C4-2B (cell line): Measurements from ENCODE around the gene DLX4.

Experiments
- ZFX ChIP-seq: fragments of 450-650 bp; IDR thresholded peaks from 2 replicates; pipeline ENCODE4 v1.6.1; 2017
- TF ChIP-seq, protein P1 (sequence below): fragments of 450-650 bp; conservative IDR thresholded peaks from 2 replicates; pipeline ENCODE4 v1.5.1; 2017; ENCODE audit warnings: mild to moderate bottlenecking

DNA sequence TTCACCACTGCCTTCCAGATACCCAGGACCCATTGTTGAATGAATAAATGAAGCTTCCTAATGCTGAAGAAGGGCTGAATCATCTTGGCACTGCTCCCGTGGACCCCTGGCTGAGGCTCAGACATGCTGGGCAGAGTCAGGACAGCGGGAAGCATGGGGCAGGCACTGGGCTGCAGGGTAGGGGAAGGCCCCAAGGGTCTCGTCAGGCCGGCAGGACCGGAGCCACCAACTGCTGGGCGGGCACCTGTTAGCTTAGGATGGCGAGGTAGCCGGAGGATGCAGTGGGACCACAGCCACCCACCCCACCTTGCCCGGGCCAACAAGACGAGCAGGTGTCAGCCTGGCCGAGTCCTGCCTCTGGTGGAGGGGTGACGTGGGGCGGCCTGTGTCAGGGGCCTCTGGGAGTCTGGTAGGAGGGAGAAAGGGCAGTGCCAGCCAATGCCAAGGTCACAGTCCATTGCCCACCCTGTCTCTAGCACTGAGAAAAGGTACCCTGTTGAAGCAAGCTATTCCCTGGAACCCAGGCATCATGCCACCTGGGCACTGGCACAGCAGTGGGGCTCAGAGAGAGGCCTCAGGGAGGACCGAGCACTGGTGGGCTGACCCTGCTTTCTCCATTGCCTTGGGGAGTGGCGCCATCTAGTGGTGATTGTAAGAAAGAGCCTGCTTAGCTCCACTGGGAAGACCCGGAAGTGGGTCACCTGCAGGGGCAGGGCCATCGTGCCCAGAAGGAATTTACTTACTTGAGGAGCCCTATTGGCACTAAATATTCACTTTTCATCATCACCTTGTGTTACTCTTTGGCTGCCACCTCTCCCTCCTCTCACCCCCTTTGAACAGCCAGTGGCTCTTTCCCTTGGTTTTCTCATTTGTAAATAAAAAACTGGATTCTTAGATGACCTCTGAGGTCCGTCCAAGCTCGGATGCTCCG, 29.0 kb downstream of the DLX4 start:
- TF ChIP-seq, protein P1, sequence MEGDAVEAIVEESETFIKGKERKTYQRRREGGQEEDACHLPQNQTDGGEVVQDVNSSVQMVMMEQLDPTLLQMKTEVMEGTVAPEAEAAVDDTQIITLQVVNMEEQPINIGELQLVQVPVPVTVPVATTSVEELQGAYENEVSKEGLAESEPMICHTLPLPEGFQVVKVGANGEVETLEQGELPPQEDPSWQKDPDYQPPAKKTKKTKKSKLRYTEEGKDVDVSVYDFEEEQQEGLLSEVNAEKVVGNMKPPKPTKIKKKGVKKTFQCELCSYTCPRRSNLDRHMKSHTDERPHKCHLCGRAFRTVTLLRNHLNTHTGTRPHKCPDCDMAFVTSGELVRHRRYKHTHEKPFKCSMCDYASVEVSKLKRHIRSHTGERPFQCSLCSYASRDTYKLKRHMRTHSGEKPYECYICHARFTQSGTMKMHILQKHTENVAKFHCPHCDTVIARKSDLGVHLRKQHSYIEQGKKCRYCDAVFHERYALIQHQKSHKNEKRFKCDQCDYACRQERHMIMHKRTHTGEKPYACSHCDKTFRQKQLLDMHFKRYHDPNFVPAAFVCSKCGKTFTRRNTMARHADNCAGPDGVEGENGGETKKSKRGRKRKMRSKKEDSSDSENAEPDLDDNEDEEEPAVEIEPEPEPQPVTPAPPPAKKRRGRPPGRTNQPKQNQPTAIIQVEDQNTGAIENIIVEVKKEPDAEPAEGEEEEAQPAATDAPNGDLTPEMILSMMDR = peak; percentile 95
- TF ChIP-seq ZFX = no peak
